H9 (cell line): ENCODE measurements around the gene CFAP46. TPM values are rescaled to one million over a fixed set of nuclear protein-coding genes. Genes with fewer than 3 reads are reported as not detected.

Source experiments
- DNase-seq: peaks from one replicate; pipeline ENCODE4 v3.0.0-alpha.2; 2017
- H2AFZ ChIP-seq: one replicate; pipeline ENCODE4 v1.6.1; 2013; ENCODE audit warnings: mild to moderate bottlenecking, low read length, control low read depth, moderate library complexity
- H2AK5ac ChIP-seq: 2 replicates; pipeline ENCODE4 v1.6.1; 2013; ENCODE audit warnings: low read length, control low read depth, mixed read lengths; ENCODE audit not compliant: insufficient read length
- H2BK120ac ChIP-seq: one replicate; pipeline ENCODE4 v1.6.1; 2013; ENCODE audit warnings: low read depth, mild to moderate bottlenecking, low read length, control low read depth, inconsistent platforms; ENCODE audit not compliant: poor library complexity, severe bottlenecking
- H2BK12ac ChIP-seq: 2 replicates; pipeline ENCODE4 v1.6.1; 2013; ENCODE audit warnings: low read length, control low read depth, mixed read lengths, low read depth; ENCODE audit not compliant: insufficient read length
- H2BK15ac ChIP-seq: 2 replicates; pipeline ENCODE4 v1.6.1; 2013; ENCODE audit warnings: low read depth, low read length, control low read depth
- H2BK20ac ChIP-seq: one replicate; pipeline ENCODE4 v1.6.1; 2013; ENCODE audit warnings: low read depth, mild to moderate bottlenecking, low read length, control low read depth, inconsistent platforms; ENCODE audit not compliant: poor library complexity, severe bottlenecking
- H2BK5ac ChIP-seq: 2 replicates; pipeline ENCODE4 v1.6.1; 2013; ENCODE audit warnings: low read length, control low read depth, mixed read lengths; ENCODE audit not compliant: insufficient read length
- H3K14ac ChIP-seq: 2 replicates; pipeline ENCODE4 v1.6.1; 2013; ENCODE audit warnings: low read length, control low read depth; ENCODE audit not compliant: insufficient read depth
- H3K18ac ChIP-seq: 2 replicates; pipeline ENCODE4 v1.6.1; 2013; ENCODE audit warnings: low read depth, mild to moderate bottlenecking, mixed read lengths, low read length, control low read depth; ENCODE audit not compliant: insufficient read length
- H3K23ac ChIP-seq: 2 replicates; pipeline ENCODE4 v1.6.1; 2013; ENCODE audit warnings: low read length, control low read depth, mixed read lengths, low read depth; ENCODE audit not compliant: insufficient read length
- H3K23me2 ChIP-seq: 2 replicates; pipeline ENCODE4 v1.6.1; 2013; ENCODE audit warnings: low read depth, mild to moderate bottlenecking, mixed read lengths, low read length, control low read depth; ENCODE audit not compliant: insufficient read length, poor library complexity, severe bottlenecking
- H3K27ac ChIP-seq: 2 replicates; pipeline ENCODE4 v1.5.1; 2013; ENCODE audit warnings: low read length, control low read depth, mixed read lengths, low read depth; ENCODE audit not compliant: insufficient read length
- H3K27me3 ChIP-seq: 2 replicates; pipeline ENCODE4 v1.6.1; 2013; ENCODE audit warnings: low read length, control low read depth, inconsistent platforms; ENCODE audit not compliant: insufficient read depth
- H3K4ac ChIP-seq: 2 replicates; pipeline ENCODE4 v1.6.1; 2013; ENCODE audit warnings: low read depth, mild to moderate bottlenecking, control low read depth, inconsistent platforms, low read length, moderate library complexity
- H3K4me1 ChIP-seq: 2 replicates; pipeline ENCODE4 v1.6.1; 2013; ENCODE audit warnings: low read length, control low read depth, inconsistent platforms; ENCODE audit not compliant: insufficient read depth
- H3K4me2 ChIP-seq: 2 replicates; pipeline ENCODE4 v1.6.1; 2013; ENCODE audit warnings: low read length, control low read depth, mixed read lengths; ENCODE audit not compliant: insufficient read length, insufficient read depth
- H3K56ac ChIP-seq: 2 replicates; pipeline ENCODE4 v1.6.1; 2013; ENCODE audit warnings: low read depth, mild to moderate bottlenecking, mixed read lengths, low read length, control low read depth; ENCODE audit not compliant: insufficient read length
- H3K79me1 ChIP-seq: 2 replicates; pipeline ENCODE4 v1.6.1; 2013; ENCODE audit warnings: low read depth, mild to moderate bottlenecking, moderate library complexity, low read length, control low read depth, inconsistent platforms; ENCODE audit not compliant: insufficient read depth, poor library complexity, severe bottlenecking
- H3K79me2 ChIP-seq: 2 replicates; pipeline ENCODE4 v1.6.1; 2013; ENCODE audit warnings: low read length, control low read depth, inconsistent platforms; ENCODE audit not compliant: insufficient read depth
- H3K9ac ChIP-seq: 2 replicates; pipeline ENCODE4 v1.6.1; 2013; ENCODE audit warnings: low read length, control low read depth, mixed read lengths; ENCODE audit not compliant: insufficient read length; ENCODE audit errors: extremely low read depth
- H3K9me3 ChIP-seq: one replicate; pipeline ENCODE4 v1.6.1; 2013; ENCODE audit warnings: low read depth, low read length, inconsistent platforms; ENCODE audit not compliant: control insufficient read depth
- H3T11ph ChIP-seq: one replicate; pipeline ENCODE4 v1.6.1; 2013; ENCODE audit warnings: mild to moderate bottlenecking, low read length, control low read depth, inconsistent platforms
- H4K20me1 ChIP-seq: one replicate; pipeline ENCODE4 v1.6.1; 2013; ENCODE audit not compliant: control insufficient read depth, insufficient read length, insufficient read depth
- H4K5ac ChIP-seq: 2 replicates; pipeline ENCODE4 v1.6.1; 2013; ENCODE audit warnings: low read depth, mild to moderate bottlenecking, mixed read lengths, low read length, control low read depth; ENCODE audit not compliant: insufficient read length
- H4K8ac ChIP-seq: replicated peaks from 2 replicates; pipeline ENCODE4 v1.6.1; 2013; ENCODE audit warnings: low read length, control low read depth, mixed read lengths, low read depth; ENCODE audit not compliant: insufficient read length
- H4K91ac ChIP-seq: 2 replicates; pipeline ENCODE4 v1.6.1; 2013; ENCODE audit warnings: low read depth, mild to moderate bottlenecking, moderate library complexity, mixed read lengths, low read length, control low read depth; ENCODE audit not compliant: insufficient read length
- H3K27ac Mint-ChIP-seq, 3 experiments: 2 replicates in 2 of 3; 3 replicates in 1 of 3; pipeline ENCODE4 v1.8.0; 2020 to 2021; ENCODE audit warnings: mixed read lengths in 3 of 3, mild to moderate bottlenecking in 1 of 3, moderate library complexity in 1 of 3
- H3K27me3 Mint-ChIP-seq: 2 replicates; pipeline ENCODE4 v1.8.0; 2021; ENCODE audit warnings: low read depth, mild to moderate bottlenecking, moderate library complexity, mixed read lengths
- H3K36me3 Mint-ChIP-seq, 3 experiments: 2 replicates in 2 of 3; 3 replicates in 1 of 3; pipeline ENCODE4 v1.8.0; 2020 to 2021; ENCODE audit warnings: low read depth in 3 of 3, mixed read lengths in 3 of 3; ENCODE audit not compliant: insufficient read depth in 1 of 3
- H3K4me1 Mint-ChIP-seq, 2 experiments: 2 replicates each; pipeline ENCODE4 v1.8.0; 2020; ENCODE audit warnings: mixed read lengths in 2 of 2
- H3K4me3 Mint-ChIP-seq, 2 experiments: 2 replicates in 1 of 2; 3 replicates in 1 of 2; pipeline ENCODE4 v1.8.0; 2020 to 2021; ENCODE audit warnings: mild to moderate bottlenecking in 2 of 2, mixed read lengths in 2 of 2, moderate library complexity in 1 of 2
- H3K9me3 Mint-ChIP-seq, 2 experiments: 2 replicates in 1 of 2; 3 replicates in 1 of 2; pipeline ENCODE4 v1.8.0; 2020; ENCODE audit warnings: mild to moderate bottlenecking in 2 of 2, mixed read lengths in 2 of 2, moderate library complexity in 1 of 2
- WGBS: extraction: QIAGEN DNeasy Blood & Tissue Kit; methylation state at CpG from one replicate; pipeline ENCODE4 v1.1.7; 2013; ENCODE audit warnings: missing lambda C conversion rate, low lambda C conversion rate, mixed read lengths; ENCODE audit not compliant: insufficient read length; ENCODE audit errors: extremely low coverage; 5-methylcytosine and 5-hydroxymethylcytosine counted together
- total RNA-seq: library from RNA; stranded (reverse); gene quantifications from 2 replicates; pipeline ENCODE4 v1.2.1, GENCODE V29; 2021
- TF ChIP-seq, protein P1 (sequence below): fragments of 200-600 bp; sonication (generic); conservative IDR thresholded peaks from 3 replicates; pipeline ENCODE4 v1.8.0; 2021; ENCODE audit warnings: antibody characterized with exemption, mild to moderate bottlenecking

Gene CFAP46
- total RNA-seq, 1 experiment from 2014 or later = 3.1 TPM

GRCh38 chr10:132802048-132802447, 140.3 kb downstream of the CFAP46 start:
- no peak overlapping the region for H2AK5ac ChIP-seq
- no peak overlapping the region for H3K4me3 Mint-ChIP-seq
- H3K27me3 Mint-ChIP-seq = peaks cover 4% of the 10 kb centered on the region
- no peak overlapping the region for H3K27ac Mint-ChIP-seq
- no peak overlapping the region for H2BK12ac ChIP-seq
- H3K36me3 Mint-ChIP-seq = no peaks in the 10 kb centered on the region; a peak in 2 of 7 replicates
- H2BK120ac ChIP-seq = no peak overlapping the region
- H2BK15ac ChIP-seq = no peak overlapping the region
- H3K4me1 ChIP-seq = no peaks in the 10 kb centered on the region
- H3K4me1 Mint-ChIP-seq = peaks cover 0 to 10% of the 10 kb centered on the region in 2 experiments; a peak in 2 of 4 replicates
- no peaks in the 10 kb centered on the region for H3K9me3 ChIP-seq
- no CpG with 5 or more reads among the region's 8 CpGs for WGBS
- no peak overlapping the region for H3K56ac ChIP-seq
- H3K79me1 ChIP-seq = no peaks in the 10 kb centered on the region
- H4K5ac ChIP-seq = no peak overlapping the region
- H3K9ac ChIP-seq = no peak overlapping the region
- no peak overlapping the region for H3K4me2 ChIP-seq
- no peak overlapping the region for H3K18ac ChIP-seq
- H4K20me1 ChIP-seq = no peaks in the 10 kb centered on the region
- H3K23ac ChIP-seq = no peak overlapping the region
- no peaks in the 10 kb centered on the region for H3K79me2 ChIP-seq
- no peak for DNase-seq
- H2AFZ ChIP-seq = no peak overlapping the region
- H3K23me2 ChIP-seq = no peaks in the 10 kb centered on the region
- H2BK5ac ChIP-seq = no peak overlapping the region
- peaks cover 0 to 6% of the 10 kb centered on the region in 2 experiments; a peak in 3 of 5 replicates for H3K9me3 Mint-ChIP-seq
- H4K8ac ChIP-seq = no peak overlapping the region
- no peaks in the 10 kb centered on the region for H3K27me3 ChIP-seq
- H3T11ph ChIP-seq = no peak overlapping the region
- no peak overlapping the region for H3K27ac ChIP-seq
- H4K91ac ChIP-seq = no peak overlapping the region
- no peak overlapping the region for H3K14ac ChIP-seq
- no peak overlapping the region for H3K4ac ChIP-seq
- H2BK20ac ChIP-seq = no peak overlapping the region
- TF ChIP-seq, protein P1, sequence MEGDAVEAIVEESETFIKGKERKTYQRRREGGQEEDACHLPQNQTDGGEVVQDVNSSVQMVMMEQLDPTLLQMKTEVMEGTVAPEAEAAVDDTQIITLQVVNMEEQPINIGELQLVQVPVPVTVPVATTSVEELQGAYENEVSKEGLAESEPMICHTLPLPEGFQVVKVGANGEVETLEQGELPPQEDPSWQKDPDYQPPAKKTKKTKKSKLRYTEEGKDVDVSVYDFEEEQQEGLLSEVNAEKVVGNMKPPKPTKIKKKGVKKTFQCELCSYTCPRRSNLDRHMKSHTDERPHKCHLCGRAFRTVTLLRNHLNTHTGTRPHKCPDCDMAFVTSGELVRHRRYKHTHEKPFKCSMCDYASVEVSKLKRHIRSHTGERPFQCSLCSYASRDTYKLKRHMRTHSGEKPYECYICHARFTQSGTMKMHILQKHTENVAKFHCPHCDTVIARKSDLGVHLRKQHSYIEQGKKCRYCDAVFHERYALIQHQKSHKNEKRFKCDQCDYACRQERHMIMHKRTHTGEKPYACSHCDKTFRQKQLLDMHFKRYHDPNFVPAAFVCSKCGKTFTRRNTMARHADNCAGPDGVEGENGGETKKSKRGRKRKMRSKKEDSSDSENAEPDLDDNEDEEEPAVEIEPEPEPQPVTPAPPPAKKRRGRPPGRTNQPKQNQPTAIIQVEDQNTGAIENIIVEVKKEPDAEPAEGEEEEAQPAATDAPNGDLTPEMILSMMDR = no peak
